ENCODE measurements around the gene KIF4A. TPM values are rescaled to one million over a fixed set of nuclear protein-coding genes. Genes with fewer than 3 reads are reported as not detected.

KIF4A gene
- total RNA-seq, 2 donors from 2014 or later: 17.2 to 29.8 TPM

DNA sequence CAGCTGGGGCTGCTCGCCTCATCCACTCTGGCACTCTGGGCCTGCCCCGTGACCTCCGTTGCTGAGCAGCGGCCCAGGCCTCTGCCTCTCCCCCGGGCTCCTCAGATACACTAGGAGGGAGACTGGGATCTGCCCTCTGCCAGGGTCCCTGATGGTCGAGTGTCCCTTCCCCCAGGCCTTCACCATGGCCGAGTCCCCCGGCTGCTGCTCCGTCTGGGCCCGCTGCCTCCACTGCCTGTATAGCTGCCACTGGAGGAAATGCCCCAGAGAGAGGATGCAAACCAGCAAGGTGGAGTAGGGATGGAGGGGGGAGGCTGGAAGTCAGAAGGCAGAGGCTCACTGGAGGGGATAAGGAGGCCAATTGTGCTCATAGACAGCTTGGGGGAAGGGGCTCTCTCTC lies 134.9 kb downstream of the KIF4A start:
- no peak overlapping the region for H3K4me3 Mint-ChIP-seq
- H3K36me3 Mint-ChIP-seq: no peaks in the 10 kb centered on the region
- no peak for ATAC-seq
- no peak for DNase-seq (ENCODE audit: low spot score)
- H3K27me3 Mint-ChIP-seq: peaks cover 0 to 11% of the 10 kb centered on the region in 2 donors
- H3K9me3 Mint-ChIP-seq: no peaks in the 10 kb centered on the region
- H3K4me1 Mint-ChIP-seq (ENCODE audit: low read depth in 2 of 2): no peaks in the 10 kb centered on the region
- no peak overlapping the region for H3K27ac Mint-ChIP-seq

DNA sequence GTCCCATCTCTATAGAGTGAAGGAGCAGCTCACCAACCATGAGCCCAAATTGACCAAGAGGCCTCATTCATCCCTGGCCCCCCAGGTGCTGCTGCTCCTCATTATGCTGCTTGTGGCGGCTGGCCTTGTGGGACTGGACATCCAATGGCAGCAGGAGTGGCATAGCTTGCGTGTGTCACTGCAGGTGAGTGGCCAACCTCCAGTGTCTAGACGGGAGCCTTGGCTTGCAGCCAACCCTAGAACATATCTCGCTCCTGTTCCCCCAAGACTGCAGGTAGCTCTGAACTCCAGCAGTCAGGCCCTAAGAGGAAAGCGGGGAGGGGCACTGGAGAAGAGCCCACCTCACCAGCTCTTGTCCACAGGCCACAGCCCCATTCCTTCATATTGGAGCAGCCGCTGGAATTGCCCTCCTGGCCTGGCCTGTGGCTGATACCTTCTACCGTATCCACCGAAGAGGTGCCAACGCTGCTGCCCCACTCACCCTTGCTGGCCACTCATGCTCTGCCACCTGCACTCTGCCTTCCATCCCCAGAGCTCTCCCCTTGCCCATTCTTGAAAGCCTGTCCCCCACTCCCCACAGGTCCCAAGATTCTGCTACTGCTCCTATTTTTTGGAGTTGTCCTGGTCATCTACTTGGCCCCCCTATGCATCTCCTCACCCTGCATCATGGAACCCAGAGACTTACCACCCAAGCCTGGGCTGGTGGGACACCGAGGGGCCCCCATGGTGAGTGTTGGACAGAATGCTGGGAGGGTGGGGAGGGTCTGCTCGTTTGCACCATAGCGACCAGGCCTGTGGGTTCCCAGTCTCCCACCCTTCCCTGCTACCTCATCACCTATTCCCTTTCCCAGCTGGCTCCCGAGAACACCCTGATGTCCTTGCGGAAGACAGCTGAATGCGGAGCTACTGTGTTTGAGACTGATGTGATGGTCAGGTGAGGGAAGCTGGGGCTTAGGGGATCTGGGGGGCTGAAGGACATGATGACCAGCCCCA lies 136.7 kb downstream of the KIF4A start:
- H3K4me1 Mint-ChIP-seq (ENCODE audit: low read depth in 2 of 2): no peaks in the 10 kb centered on the region
- no peak overlapping the region for H3K4me3 Mint-ChIP-seq
- no peaks in the 10 kb centered on the region for H3K9me3 Mint-ChIP-seq
- H3K27ac Mint-ChIP-seq: no peak overlapping the region
- DNase-seq (ENCODE audit: low spot score) (no peak), ATAC-seq (no peak)
- H3K36me3 Mint-ChIP-seq: no peaks in the 10 kb centered on the region
- H3K27me3 Mint-ChIP-seq: peaks cover 0 to 11% of the 10 kb centered on the region in 2 donors

DNA sequence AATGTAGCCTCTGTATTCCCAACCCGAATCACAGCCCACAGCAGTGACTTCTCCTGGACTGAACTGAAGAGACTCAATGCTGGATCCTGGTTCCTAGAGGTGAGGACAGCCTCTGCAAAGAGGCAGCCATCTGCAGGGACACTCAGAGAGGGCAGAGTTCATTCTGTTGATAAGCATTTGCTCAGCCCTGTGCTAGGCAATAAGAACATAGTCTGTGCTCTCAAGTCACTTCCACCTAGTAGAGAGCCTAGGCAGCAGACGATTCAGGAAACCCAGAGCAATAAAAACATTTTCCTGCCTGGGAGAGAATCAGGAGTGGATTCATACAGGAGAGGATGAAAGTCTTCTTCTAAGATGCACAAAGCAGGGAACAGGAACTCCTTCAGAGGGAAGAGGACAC lies 137.5 kb downstream of the KIF4A start:
- Mint-ChIP-seq H3K27me3 (peaks cover 0 to 11% of the 10 kb centered on the region in 2 donors), H3K36me3 (no peaks in the 10 kb centered on the region), H3K4me1 (ENCODE audit: low read depth in 2 of 2) (no peaks in the 10 kb centered on the region), H3K4me3 (no peak overlapping the region), H3K27ac (no peak overlapping the region), H3K9me3 (no peaks in the 10 kb centered on the region)
- no peak for DNase-seq (ENCODE audit: low spot score)
- ATAC-seq: no peak

DNA sequence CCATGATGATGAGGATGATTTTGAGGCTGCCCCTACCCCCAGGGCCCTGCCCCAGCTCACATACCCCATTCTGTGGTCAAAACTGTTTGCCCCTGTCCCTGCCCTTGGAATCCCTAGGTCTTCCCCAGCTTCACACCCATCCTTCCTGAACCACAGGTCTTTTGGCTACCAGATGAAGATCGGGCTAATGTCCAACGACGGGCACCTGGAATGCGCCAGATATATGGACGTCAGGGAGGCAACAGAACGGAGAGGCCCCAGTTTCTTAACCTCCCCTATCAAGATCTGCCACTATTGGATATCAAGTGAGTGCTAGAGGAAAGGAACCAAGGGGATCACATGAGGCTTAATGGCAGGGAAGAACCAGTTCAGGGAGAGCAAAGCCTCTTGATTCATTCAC lies 139.9 kb downstream of the KIF4A start:
- Mint-ChIP-seq H3K36me3 (no peaks in the 10 kb centered on the region), H3K27ac (no peak overlapping the region), H3K4me1 (ENCODE audit: low read depth in 2 of 2) (peaks cover 4 to 9% of the 10 kb centered on the region in 2 donors), H3K9me3 (no peaks in the 10 kb centered on the region), H3K27me3 (peaks cover 0 to 10% of the 10 kb centered on the region in 2 donors), H3K4me3 (no peak overlapping the region)
- no peak for DNase-seq (ENCODE audit: low spot score)
- ATAC-seq: no peak

DNA sequence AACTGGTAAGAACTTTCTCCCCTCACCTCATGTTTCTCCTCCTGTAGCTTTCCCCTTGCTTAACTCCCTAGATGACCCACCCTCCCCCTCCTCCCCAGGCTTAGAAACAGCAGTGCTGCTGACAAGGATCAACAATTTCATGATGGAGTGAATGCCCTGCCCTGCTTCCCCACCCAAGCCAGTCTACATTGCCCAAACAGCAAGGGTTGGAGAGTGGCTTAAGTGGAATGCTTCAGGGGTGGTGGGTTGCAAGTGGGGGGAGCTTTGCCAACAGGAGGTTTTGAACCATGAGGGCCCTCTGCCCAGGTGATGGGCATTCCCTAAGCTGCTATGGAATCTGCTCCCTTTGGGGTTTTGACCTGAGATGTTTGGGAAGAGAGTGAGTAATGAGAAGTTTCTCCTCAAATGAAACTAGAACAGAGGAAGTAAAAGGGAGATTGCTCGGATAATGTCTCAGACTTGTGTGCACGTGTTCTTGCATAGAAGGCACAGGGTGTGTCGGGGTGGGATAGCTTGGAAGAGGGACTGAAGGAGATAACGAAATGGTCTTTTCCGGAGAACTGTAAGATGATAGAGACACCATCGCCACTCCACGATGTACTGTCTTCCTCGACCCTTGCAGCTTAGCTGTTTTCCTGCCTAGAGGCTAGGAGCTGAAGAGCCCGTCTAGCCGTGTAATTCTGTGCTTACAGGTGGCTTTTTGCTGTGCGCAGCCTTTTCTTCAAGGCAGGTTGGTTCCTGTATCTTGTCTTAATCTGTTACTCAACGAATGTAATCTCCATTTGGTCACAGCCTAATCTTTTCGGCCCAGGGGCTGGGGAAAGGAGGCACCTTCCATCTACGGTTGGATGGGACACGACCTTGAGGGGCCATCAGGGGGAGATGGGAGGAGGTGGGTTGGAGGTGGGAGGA lies 143.3 kb downstream of the KIF4A start:
- Mint-ChIP-seq H3K9me3 (no peaks in the 10 kb centered on the region), H3K4me3 (peak overlapping the region; percentile 86), H3K36me3 (no peaks in the 10 kb centered on the region), H3K27ac (peak overlapping the region; percentile 65 to 70), H3K4me1 (ENCODE audit: low read depth in 2 of 2) (peaks cover 10 to 21% of the 10 kb centered on the region in 2 donors), H3K27me3 (peaks cover 0 to 8% of the 10 kb centered on the region in 2 donors)
- ATAC-seq: no peak
- no peak for DNase-seq (ENCODE audit: low spot score)

DNA sequence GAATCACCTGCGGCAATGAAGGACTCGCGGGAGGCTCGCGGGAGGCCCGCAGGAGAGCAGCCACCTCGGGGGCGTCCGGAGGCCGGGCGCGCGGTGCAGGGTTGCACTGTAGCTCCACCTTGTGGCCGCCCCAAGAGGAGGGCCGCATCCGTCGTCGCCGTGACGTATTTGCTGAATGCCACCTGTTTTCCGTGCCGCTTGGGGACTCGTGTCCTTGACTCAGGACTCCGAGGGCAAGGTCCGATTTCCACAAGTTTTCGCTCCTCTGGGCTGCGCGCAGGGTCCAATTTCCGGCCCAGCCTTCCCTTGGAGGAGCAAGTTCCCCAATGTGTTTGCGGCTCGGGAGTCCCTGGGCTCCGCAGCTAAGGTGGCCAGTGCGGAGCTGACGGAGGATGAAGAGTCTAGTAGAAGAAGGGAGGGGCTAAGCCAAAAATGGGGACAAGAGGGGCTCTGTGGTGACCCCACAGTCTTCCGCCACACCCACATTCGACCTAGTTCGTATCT lies 144.0 kb downstream of the KIF4A start:
- H3K27me3 Mint-ChIP-seq: peaks cover 0 to 2% of the 10 kb centered on the region in 2 donors
- H3K27ac Mint-ChIP-seq: peak overlapping the region; percentile 65 to 70
- H3K9me3 Mint-ChIP-seq: no peaks in the 10 kb centered on the region
- H3K4me1 Mint-ChIP-seq (ENCODE audit: low read depth in 2 of 2): peaks cover 14 to 25% of the 10 kb centered on the region in 2 donors
- DNase-seq (ENCODE audit: low spot score) (peak; percentile 75), ATAC-seq (peak; percentile 84)
- H3K4me3 Mint-ChIP-seq: peak overlapping the region; percentile 86
- no peaks in the 10 kb centered on the region for H3K36me3 Mint-ChIP-seq

DNA sequence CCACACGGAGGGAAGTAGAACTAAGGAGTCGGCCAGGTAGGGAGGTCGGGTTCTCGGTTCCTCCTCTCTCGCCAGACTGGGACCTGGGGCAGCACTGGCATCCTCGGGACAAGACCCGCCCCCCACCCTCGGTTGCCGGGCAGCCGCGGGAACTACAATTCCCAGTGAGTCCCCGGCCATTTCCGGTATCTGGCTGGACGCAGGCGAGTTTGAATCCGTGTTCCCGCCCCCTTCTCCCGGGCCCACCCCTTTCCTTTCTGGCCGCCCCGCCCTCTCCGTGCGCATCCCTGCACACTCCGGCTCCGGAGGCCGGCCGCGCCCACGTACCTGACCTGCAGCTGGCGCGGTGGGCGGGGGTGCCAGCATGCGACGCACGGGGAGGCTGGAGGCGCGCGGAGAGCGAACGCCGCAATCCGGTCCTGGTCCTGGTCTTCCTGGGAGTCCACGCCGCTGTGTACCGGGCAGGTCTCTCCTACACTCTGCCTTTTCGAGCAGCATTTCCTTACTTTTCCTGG lies 144.5 kb downstream of the KIF4A start:
- H3K4me1 Mint-ChIP-seq (ENCODE audit: low read depth in 2 of 2): peaks cover 17 to 29% of the 10 kb centered on the region in 2 donors
- ATAC-seq (peak; percentile 82 to 84), DNase-seq (ENCODE audit: low spot score) (peak; percentile 68)
- H3K4me3 Mint-ChIP-seq: peak overlapping the region; percentile 86
- no peaks in the 10 kb centered on the region for H3K36me3 Mint-ChIP-seq
- no peaks in the 10 kb centered on the region for H3K9me3 Mint-ChIP-seq
- H3K27me3 Mint-ChIP-seq: peaks cover 0 to 2% of the 10 kb centered on the region in 2 donors
- H3K27ac Mint-ChIP-seq: peak overlapping the region; percentile 65 to 70

DNA sequence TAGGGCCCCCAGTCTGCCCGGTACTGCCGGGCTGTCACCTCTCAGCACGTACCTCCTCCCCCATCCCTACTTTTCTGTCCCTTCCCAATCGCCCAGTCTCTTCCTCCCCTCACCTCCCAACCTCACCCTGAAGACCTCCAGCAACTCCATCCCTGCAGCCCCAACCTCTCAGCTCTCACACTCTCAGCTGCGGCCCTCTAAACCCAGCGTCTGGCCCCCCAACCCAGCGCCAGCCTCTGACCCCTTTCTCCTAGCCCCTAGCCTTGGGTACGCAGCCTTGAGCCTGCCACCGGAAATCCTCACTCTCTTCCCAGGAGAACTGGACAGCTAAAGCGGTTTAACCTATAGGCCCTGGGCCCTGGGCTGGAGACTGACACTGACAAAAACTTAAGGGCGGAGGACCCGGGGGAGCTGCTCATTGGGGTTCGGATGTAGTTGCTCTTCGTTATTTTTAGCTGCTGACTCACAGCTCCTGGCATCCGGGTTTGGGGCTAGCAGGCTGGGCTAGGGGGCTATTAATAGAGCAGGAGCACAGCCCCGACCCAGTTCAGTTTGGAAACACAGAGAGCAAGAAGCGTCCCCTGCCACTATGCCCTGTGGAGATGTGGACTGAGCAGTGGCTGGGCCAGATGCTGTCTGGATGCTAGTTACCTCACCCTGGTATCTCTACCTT lies 145.1 kb downstream of the KIF4A start:
- Mint-ChIP-seq H3K27me3 (peaks cover 0 to 2% of the 10 kb centered on the region in 2 donors), H3K4me1 (ENCODE audit: low read depth in 2 of 2) (peaks cover 18 to 30% of the 10 kb centered on the region in 2 donors), H3K4me3 (peak overlapping the region; percentile 72), H3K9me3 (no peaks in the 10 kb centered on the region), H3K36me3 (no peaks in the 10 kb centered on the region), H3K27ac (no peak overlapping the region)
- ATAC-seq: no peak
- DNase-seq (ENCODE audit: low spot score): no peak

DNA sequence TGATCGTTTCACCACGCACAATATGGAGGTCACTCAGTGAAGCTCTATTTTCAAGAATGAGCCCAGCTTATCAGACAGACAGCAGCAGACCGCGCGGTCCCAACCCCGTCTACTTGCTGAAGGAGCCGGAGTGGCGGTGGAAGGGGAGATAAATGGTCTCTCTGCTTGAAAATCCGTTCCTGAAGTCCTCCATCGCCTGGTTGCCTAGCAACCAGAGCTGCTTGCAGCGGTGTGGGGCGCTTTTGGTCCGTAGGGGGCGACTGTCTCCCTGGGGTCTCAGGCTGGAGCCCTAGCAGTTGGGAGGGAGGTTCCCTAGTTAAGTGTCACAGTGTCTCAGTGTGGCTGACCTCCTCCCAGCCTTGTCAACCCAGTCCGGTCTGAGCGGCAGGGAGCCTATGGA lies 146.4 kb downstream of the KIF4A start:
- no peak for ATAC-seq
- H3K9me3 Mint-ChIP-seq: no peaks in the 10 kb centered on the region
- no peaks in the 10 kb centered on the region for H3K36me3 Mint-ChIP-seq
- H3K4me3 Mint-ChIP-seq: peak overlapping the region; percentile 25
- H3K4me1 Mint-ChIP-seq (ENCODE audit: low read depth in 2 of 2): peaks cover 18 to 30% of the 10 kb centered on the region in 2 donors
- H3K27ac Mint-ChIP-seq: no peak overlapping the region
- DNase-seq (ENCODE audit: low spot score): no peak
- peaks cover 7 to 10% of the 10 kb centered on the region in 2 donors for H3K27me3 Mint-ChIP-seq

DNA sequence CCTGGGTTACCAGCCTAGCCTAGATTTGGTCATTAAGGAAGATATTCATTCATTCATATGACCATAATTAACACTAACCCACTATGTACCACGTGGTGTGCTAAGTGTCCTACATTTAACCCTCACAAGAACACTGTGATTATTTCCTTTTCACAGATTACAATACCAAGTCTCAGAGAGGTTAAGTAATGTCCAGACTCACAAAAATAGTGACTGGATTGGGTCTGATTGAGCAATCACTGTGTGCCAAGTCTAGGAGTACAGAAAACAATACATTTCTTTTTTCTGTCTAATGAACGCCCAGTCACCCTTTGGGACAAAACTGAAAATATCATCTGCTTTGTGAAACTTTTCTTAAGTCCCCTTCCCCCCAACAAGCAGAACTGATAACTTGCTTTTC lies 147.1 kb downstream of the KIF4A start:
- no peak overlapping the region for H3K4me3 Mint-ChIP-seq
- no peaks in the 10 kb centered on the region for H3K9me3 Mint-ChIP-seq

DNA sequence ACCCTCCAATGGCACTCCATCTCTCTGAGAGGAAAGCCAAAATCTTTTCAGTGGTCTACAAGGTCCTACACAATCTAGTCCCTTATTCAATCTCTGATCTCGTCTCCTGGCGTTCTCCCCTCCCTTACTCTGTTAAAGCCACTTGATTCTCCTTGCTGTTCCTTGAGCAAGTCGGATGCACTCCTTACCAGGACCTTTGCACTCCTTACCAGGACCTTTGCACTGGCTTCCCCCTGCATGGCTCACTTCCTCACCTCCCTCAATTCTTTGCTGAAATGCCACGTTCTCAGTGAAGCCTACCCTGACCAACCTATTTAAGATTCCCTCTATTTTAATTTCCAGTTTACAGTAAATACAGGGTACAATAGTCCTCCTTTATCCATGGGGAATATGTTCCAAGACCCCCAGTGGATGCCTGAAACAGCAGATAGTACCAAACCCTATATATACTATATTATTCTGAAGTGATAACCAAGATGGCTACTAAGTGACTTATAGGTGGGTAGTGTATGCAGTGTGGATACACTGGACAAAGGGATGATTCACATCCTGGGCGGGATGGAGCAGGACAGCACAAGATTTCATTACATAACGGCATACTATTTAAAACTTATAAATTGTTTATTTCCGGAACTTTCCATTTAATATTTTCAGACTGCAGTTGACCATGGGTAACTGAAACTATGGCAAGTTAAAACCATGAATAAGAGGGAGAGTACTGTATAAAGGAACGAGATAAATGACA lies 148.2 kb downstream of the KIF4A start:
- Mint-ChIP-seq H3K27me3 (peaks cover 17 to 20% of the 10 kb centered on the region in 2 donors), H3K9me3 (no peaks in the 10 kb centered on the region), H3K4me1 (ENCODE audit: low read depth in 2 of 2) (peaks cover 18 to 28% of the 10 kb centered on the region in 2 donors), H3K27ac (peak overlapping the region in 1 of 2 donors; percentile 55), H3K4me3 (peak overlapping the region; percentile 13), H3K36me3 (no peaks in the 10 kb centered on the region)
- ATAC-seq (no peak), DNase-seq (ENCODE audit: low spot score) (no peak)

More for the DNA sequence above, 147.1 kb downstream of the KIF4A start:
- ATAC-seq (no peak), DNase-seq (ENCODE audit: low spot score) (no peak)
- Mint-ChIP-seq H3K27me3 (peaks cover 7 to 13% of the 10 kb centered on the region in 2 donors), H3K36me3 (no peaks in the 10 kb centered on the region), H3K27ac (no peak overlapping the region), H3K4me1 (ENCODE audit: low read depth in 2 of 2) (peaks cover 18 to 30% of the 10 kb centered on the region in 2 donors)

DNA sequence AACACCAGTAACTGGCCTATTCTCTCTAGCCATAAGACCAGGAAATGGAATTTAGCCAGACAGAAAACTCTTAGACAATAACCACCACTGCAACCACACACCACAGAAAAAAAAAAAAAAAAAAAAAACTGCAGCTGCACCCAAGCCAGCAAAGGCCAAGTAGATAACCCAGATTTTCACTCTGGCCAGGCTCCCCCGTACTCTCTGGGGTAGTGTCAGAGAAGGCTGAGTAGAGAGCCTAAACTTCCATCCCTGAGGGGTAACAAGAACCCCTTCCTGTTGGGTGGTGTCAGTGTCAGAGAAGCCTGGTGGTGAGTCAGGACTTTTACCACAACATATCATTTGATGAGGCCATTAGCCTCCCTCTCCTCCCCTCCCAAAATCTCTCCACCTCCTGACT lies 149.1 kb downstream of the KIF4A start:
- H3K4me1 Mint-ChIP-seq (ENCODE audit: low read depth in 2 of 2): peaks cover 15 to 21% of the 10 kb centered on the region in 2 donors
- peak; percentile 65 to 72 for ATAC-seq
- H3K9me3 Mint-ChIP-seq: no peaks in the 10 kb centered on the region
- H3K27ac Mint-ChIP-seq: peak overlapping the region in 1 of 2 donors; percentile 55
- DNase-seq (ENCODE audit: low spot score): no peak
- H3K27me3 Mint-ChIP-seq: peaks cover 17 to 19% of the 10 kb centered on the region in 2 donors
- H3K36me3 Mint-ChIP-seq: no peaks in the 10 kb centered on the region
- peak overlapping the region; percentile 13 for H3K4me3 Mint-ChIP-seq
